ENCODE results near the gene AUTS2.

AUTS2 gene

GRCh38 chr7:70215491-70215890, 617.2 kb downstream of the AUTS2 start:
- H3K27me3 ChIP-seq (ENCODE audit: control insufficient read depth in 2 of 2, insufficient read depth in 2 of 2, low read length in 2 of 2), result no peaks in the 10 kb centered on the region
- no peak overlapping the region for H3K4me3 ChIP-seq (ENCODE audit: low read length in 2 of 2)
- H3K36me3 ChIP-seq (ENCODE audit: control insufficient read depth in 2 of 2, insufficient read depth in 2 of 2, low read length in 2 of 2), result no peaks in the 10 kb centered on the region
- H3K4me1 ChIP-seq (ENCODE audit: control insufficient read depth in 2 of 2, insufficient read depth in 2 of 2, low read length in 2 of 2), result no peaks in the 10 kb centered on the region
- H3K27ac ChIP-seq (ENCODE audit: low read depth in 2 of 2, low read length in 2 of 2), result no peak overlapping the region
- no peak overlapping the region for H3K9ac ChIP-seq (ENCODE audit: low read depth in 1 of 2, low read length in 2 of 2)
- H3K9me3 ChIP-seq (ENCODE audit: control insufficient read depth in 2 of 2, low read length in 2 of 2), result no peaks in the 10 kb centered on the region

- H3K4me3 ChIP-seq (ENCODE audit: low read length in 2 of 2), result no peak overlapping the region
- H3K9ac ChIP-seq (ENCODE audit: low read depth in 1 of 2, low read length in 2 of 2), result no peak overlapping the region
- no peaks in the 10 kb centered on the region for H3K36me3 ChIP-seq (ENCODE audit: control insufficient read depth in 2 of 2, insufficient read depth in 2 of 2, low read length in 2 of 2)
- no peaks in the 10 kb centered on the region for H3K27me3 ChIP-seq (ENCODE audit: control insufficient read depth in 2 of 2, insufficient read depth in 2 of 2, low read length in 2 of 2)
- H3K27ac ChIP-seq (ENCODE audit: low read depth in 2 of 2, low read length in 2 of 2), result no peak overlapping the region
- no peaks in the 10 kb centered on the region for H3K9me3 ChIP-seq (ENCODE audit: control insufficient read depth in 2 of 2, low read length in 2 of 2)
- H3K4me1 ChIP-seq (ENCODE audit: control insufficient read depth in 2 of 2, insufficient read depth in 2 of 2, low read length in 2 of 2), result no peaks in the 10 kb centered on the region
Measured at GRCh38 chr7:70217571-70217970, 619.3 kb downstream of the AUTS2 start.

GRCh38 chr7:70218006-70218405, 619.7 kb downstream of the AUTS2 start:
- Histone ChIP-seq H3K9ac (ENCODE audit: low read depth in 1 of 2, low read length in 2 of 2) (no peak overlapping the region), H3K27me3 (ENCODE audit: control insufficient read depth in 2 of 2, insufficient read depth in 2 of 2, low read length in 2 of 2) (no peaks in the 10 kb centered on the region), H3K4me3 (ENCODE audit: low read length in 2 of 2) (no peak overlapping the region), H3K4me1 (ENCODE audit: control insufficient read depth in 2 of 2, insufficient read depth in 2 of 2, low read length in 2 of 2) (no peaks in the 10 kb centered on the region), H3K36me3 (ENCODE audit: control insufficient read depth in 2 of 2, insufficient read depth in 2 of 2, low read length in 2 of 2) (no peaks in the 10 kb centered on the region), H3K27ac (ENCODE audit: low read depth in 2 of 2, low read length in 2 of 2) (no peak overlapping the region), H3K9me3 (ENCODE audit: control insufficient read depth in 2 of 2, low read length in 2 of 2) (no peaks in the 10 kb centered on the region)

GRCh38 chr7:70219061-70219460, 620.8 kb downstream of the AUTS2 start:
- H3K9ac ChIP-seq (ENCODE audit: low read depth in 1 of 2, low read length in 2 of 2), result no peak overlapping the region
- H3K4me3 ChIP-seq (ENCODE audit: low read length in 2 of 2), result no peak overlapping the region
- no peaks in the 10 kb centered on the region for H3K36me3 ChIP-seq (ENCODE audit: control insufficient read depth in 2 of 2, insufficient read depth in 2 of 2, low read length in 2 of 2)
- no peaks in the 10 kb centered on the region for H3K27me3 ChIP-seq (ENCODE audit: control insufficient read depth in 2 of 2, insufficient read depth in 2 of 2, low read length in 2 of 2)
- H3K9me3 ChIP-seq (ENCODE audit: control insufficient read depth in 2 of 2, low read length in 2 of 2), result no peaks in the 10 kb centered on the region
- no peak overlapping the region for H3K27ac ChIP-seq (ENCODE audit: low read depth in 2 of 2, low read length in 2 of 2)
- no peaks in the 10 kb centered on the region for H3K4me1 ChIP-seq (ENCODE audit: control insufficient read depth in 2 of 2, insufficient read depth in 2 of 2, low read length in 2 of 2)

DNA sequence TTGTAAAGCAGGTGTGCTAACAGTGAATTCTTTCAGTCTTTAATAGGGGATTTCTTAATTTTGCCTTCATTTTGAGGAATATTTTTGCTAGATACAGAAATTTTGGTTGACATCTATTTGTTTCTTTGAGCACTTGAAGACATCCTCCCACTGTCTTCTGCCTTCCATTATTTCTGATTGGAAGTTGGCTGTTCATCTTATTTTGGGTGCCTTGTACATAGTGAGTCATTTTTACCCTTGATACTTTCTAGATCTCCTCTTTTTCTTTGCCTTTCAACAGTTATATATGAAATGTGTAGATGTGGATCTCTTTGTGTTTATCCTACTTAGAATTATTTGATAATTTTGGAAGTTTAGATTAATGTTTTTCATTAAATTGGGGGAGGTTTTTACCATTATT, 631.0 kb downstream of the AUTS2 start:
- Histone ChIP-seq H3K9ac (ENCODE audit: low read depth in 1 of 2, low read length in 2 of 2) (no peak overlapping the region), H3K9me3 (ENCODE audit: control insufficient read depth in 2 of 2, low read length in 2 of 2) (peaks cover 0 to 6% of the 10 kb centered on the region in 2 donors), H3K27me3 (ENCODE audit: control insufficient read depth in 2 of 2, insufficient read depth in 2 of 2, low read length in 2 of 2) (no peaks in the 10 kb centered on the region), H3K27ac (ENCODE audit: low read depth in 2 of 2, low read length in 2 of 2) (no peak overlapping the region), H3K4me3 (ENCODE audit: low read length in 2 of 2) (no peak overlapping the region), H3K36me3 (ENCODE audit: control insufficient read depth in 2 of 2, insufficient read depth in 2 of 2, low read length in 2 of 2) (no peaks in the 10 kb centered on the region), H3K4me1 (ENCODE audit: control insufficient read depth in 2 of 2, insufficient read depth in 2 of 2, low read length in 2 of 2) (no peaks in the 10 kb centered on the region)

- Histone ChIP-seq H3K4me1 (ENCODE audit: control insufficient read depth in 2 of 2, insufficient read depth in 2 of 2, low read length in 2 of 2) (no peaks in the 10 kb centered on the region), H3K27me3 (ENCODE audit: control insufficient read depth in 2 of 2, insufficient read depth in 2 of 2, low read length in 2 of 2) (no peaks in the 10 kb centered on the region), H3K4me3 (ENCODE audit: low read length in 2 of 2) (no peak overlapping the region), H3K36me3 (ENCODE audit: control insufficient read depth in 2 of 2, insufficient read depth in 2 of 2, low read length in 2 of 2) (no peaks in the 10 kb centered on the region), H3K9ac (ENCODE audit: low read depth in 1 of 2, low read length in 2 of 2) (no peak overlapping the region), H3K9me3 (ENCODE audit: control insufficient read depth in 2 of 2, low read length in 2 of 2) (peaks cover 0 to 6% of the 10 kb centered on the region in 2 donors), H3K27ac (ENCODE audit: low read depth in 2 of 2, low read length in 2 of 2) (no peak overlapping the region)
Measured at GRCh38 chr7:70230761-70231160, 632.5 kb downstream of the AUTS2 start.

GRCh38 chr7:70233776-70234175, 635.5 kb downstream of the AUTS2 start:
- Histone ChIP-seq H3K9ac (ENCODE audit: low read depth in 1 of 2, low read length in 2 of 2) (no peak overlapping the region), H3K4me3 (ENCODE audit: low read length in 2 of 2) (no peak overlapping the region)

GRCh38 chr7:70237256-70237655, 639.0 kb downstream of the AUTS2 start:
- Histone ChIP-seq H3K9ac (ENCODE audit: low read depth in 1 of 2, low read length in 2 of 2) (no peak overlapping the region), H3K9me3 (ENCODE audit: control insufficient read depth in 2 of 2, low read length in 2 of 2) (no peaks in the 10 kb centered on the region), H3K4me3 (ENCODE audit: low read length in 2 of 2) (no peak overlapping the region), H3K36me3 (ENCODE audit: control insufficient read depth in 2 of 2, insufficient read depth in 2 of 2, low read length in 2 of 2) (no peaks in the 10 kb centered on the region), H3K27me3 (ENCODE audit: control insufficient read depth in 2 of 2, insufficient read depth in 2 of 2, low read length in 2 of 2) (no peaks in the 10 kb centered on the region), H3K27ac (ENCODE audit: low read depth in 2 of 2, low read length in 2 of 2) (no peak overlapping the region), H3K4me1 (ENCODE audit: control insufficient read depth in 2 of 2, insufficient read depth in 2 of 2, low read length in 2 of 2) (no peaks in the 10 kb centered on the region)

More at GRCh38 chr7:70233776-70234175, 635.5 kb downstream of the AUTS2 start:
- Histone ChIP-seq H3K27me3 (ENCODE audit: control insufficient read depth in 2 of 2, insufficient read depth in 2 of 2, low read length in 2 of 2) (no peaks in the 10 kb centered on the region), H3K9me3 (ENCODE audit: control insufficient read depth in 2 of 2, low read length in 2 of 2) (peaks cover 0 to 6% of the 10 kb centered on the region in 2 donors), H3K4me1 (ENCODE audit: control insufficient read depth in 2 of 2, insufficient read depth in 2 of 2, low read length in 2 of 2) (no peaks in the 10 kb centered on the region), H3K27ac (ENCODE audit: low read depth in 2 of 2, low read length in 2 of 2) (no peak overlapping the region), H3K36me3 (ENCODE audit: control insufficient read depth in 2 of 2, insufficient read depth in 2 of 2, low read length in 2 of 2) (no peaks in the 10 kb centered on the region)

DNA sequence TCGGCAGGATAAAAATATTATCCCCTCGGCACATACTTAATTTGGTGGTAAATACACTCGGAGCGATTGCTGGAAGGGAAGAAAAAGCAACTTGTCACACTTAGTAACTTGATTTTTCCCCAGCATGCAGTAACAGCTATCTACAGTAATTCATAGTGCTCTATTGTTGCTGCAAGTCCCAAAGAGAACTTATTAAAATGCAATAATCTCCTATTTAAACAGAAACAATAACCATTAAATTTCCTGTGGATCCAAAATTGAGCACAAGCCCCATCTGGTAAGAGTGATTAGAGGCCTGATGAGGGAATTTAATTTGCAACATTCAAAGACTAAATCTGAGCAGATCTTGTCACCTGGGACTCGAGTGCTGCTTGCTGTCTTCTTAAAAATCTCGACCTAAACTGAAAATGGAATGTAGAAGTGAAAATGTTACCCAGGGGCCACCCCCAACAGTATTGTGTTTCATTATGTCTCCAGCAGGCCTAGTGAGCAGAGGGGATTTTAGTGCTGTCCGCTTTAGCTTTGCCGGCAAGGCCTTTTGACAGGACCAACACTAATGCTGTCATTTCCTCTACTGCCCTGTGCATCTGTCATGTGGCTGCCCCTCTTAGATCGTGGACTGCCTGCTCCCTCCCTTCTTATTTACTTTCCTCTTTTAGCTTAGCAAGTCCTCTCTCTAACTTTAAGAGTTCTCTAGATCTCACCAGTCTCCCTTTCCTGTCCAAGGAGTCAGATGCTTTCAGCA, 639.7 kb downstream of the AUTS2 start:
- H3K27me3 ChIP-seq (ENCODE audit: control insufficient read depth in 2 of 2, insufficient read depth in 2 of 2, low read length in 2 of 2), result no peaks in the 10 kb centered on the region
- no peak overlapping the region for H3K27ac ChIP-seq (ENCODE audit: low read depth in 2 of 2, low read length in 2 of 2)
- no peak overlapping the region for H3K9ac ChIP-seq (ENCODE audit: low read depth in 1 of 2, low read length in 2 of 2)
- no peaks in the 10 kb centered on the region for H3K9me3 ChIP-seq (ENCODE audit: control insufficient read depth in 2 of 2, low read length in 2 of 2)
- no peaks in the 10 kb centered on the region for H3K4me1 ChIP-seq (ENCODE audit: control insufficient read depth in 2 of 2, insufficient read depth in 2 of 2, low read length in 2 of 2)
- H3K36me3 ChIP-seq (ENCODE audit: control insufficient read depth in 2 of 2, insufficient read depth in 2 of 2, low read length in 2 of 2), result no peaks in the 10 kb centered on the region
- no peak overlapping the region for H3K4me3 ChIP-seq (ENCODE audit: low read length in 2 of 2)

- H3K4me1 ChIP-seq (ENCODE audit: control insufficient read depth in 2 of 2, insufficient read depth in 2 of 2, low read length in 2 of 2), result no peaks in the 10 kb centered on the region
- H3K27me3 ChIP-seq (ENCODE audit: control insufficient read depth in 2 of 2, insufficient read depth in 2 of 2, low read length in 2 of 2), result no peaks in the 10 kb centered on the region
- no peak overlapping the region for H3K27ac ChIP-seq (ENCODE audit: low read depth in 2 of 2, low read length in 2 of 2)
- H3K9me3 ChIP-seq (ENCODE audit: control insufficient read depth in 2 of 2, low read length in 2 of 2), result no peaks in the 10 kb centered on the region
- H3K9ac ChIP-seq (ENCODE audit: low read depth in 1 of 2, low read length in 2 of 2), result no peak overlapping the region
- H3K4me3 ChIP-seq (ENCODE audit: low read length in 2 of 2), result no peak overlapping the region
- no peaks in the 10 kb centered on the region for H3K36me3 ChIP-seq (ENCODE audit: control insufficient read depth in 2 of 2, insufficient read depth in 2 of 2, low read length in 2 of 2)
Measured at GRCh38 chr7:70239918-70240317, 641.6 kb downstream of the AUTS2 start.

All from mucosa of rectum (tissue), 2 donors.